ENCODE measurements around the gene SLC27A5. TPM values are rescaled to one million over a fixed set of nuclear protein-coding genes. Genes with fewer than 3 reads are reported as not detected.

SLC27A5 gene
- total RNA-seq, 1 donor from 2014 or later: 6.8 TPM

DNA sequence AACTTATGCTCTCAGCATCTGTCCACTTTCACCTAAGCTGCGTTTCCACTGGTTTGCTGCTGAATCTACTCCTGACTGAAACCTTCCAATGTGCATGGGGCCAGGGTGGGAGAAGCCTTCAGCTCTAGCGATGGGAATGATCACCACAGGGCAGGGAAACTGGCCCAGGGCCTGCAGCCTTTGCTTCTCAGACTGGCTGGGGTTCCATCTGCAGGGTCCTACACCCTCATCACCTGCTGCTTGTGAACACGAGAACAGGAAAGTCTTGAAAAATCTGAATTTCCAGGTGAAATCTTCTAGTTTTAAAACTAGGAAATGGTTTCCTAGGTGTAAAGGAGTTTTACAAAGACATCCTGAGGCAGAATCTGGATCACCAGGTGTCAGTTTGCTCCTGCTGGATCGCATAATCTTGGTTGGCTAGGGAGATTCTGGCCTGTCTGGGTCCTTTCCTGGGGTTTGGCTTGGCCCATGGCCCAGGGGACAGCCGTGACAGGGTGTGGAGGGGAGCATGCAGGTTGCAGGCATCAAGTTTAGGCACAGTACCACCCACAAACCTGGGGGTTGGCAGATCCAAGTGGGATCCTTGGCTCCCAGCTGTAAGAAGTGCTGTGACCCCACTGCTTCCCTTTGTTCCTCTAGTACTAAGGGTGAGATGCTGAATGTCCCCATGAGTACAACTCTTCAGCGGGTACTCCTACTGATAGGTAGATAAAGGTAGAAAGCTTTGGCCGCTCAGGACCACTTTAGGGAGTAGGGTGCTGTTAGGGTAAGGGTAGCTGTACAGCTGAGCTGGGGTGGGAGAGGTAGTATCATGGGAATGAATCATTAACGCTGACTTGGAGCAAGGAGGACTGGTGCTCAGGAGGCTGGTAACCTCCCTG lies 48.5 kb upstream of the SLC27A5 start:
- Histone ChIP-seq H3K4me3 (ENCODE audit: insufficient read depth, low read depth, low read length) (peak overlapping the region; percentile 85), H3K27me3 (ENCODE audit: insufficient read depth, low read length) (peaks cover 10% of the 10 kb centered on the region), H3K79me2 (ENCODE audit: insufficient read depth, low read length) (peaks cover 26% of the 10 kb centered on the region), H3K27ac (ENCODE audit: low read depth, low read length) (no peak overlapping the region), H3K36me3 (ENCODE audit: insufficient read depth, low read length) (peaks cover 5% of the 10 kb centered on the region), H2AFZ (ENCODE audit: low read depth, low read length) (peak overlapping the region; percentile 84), H4K20me1 (ENCODE audit: insufficient read depth, low read length) (peaks cover 22% of the 10 kb centered on the region), H3K4me2 (ENCODE audit: low read length) (peak overlapping the region; percentile 98), H3K9ac (ENCODE audit: low read length) (peak overlapping the region; percentile 97), H3K4me1 (ENCODE audit: insufficient read depth, low read length) (peaks cover 38% of the 10 kb centered on the region), H3K9me3 (ENCODE audit: insufficient read depth, low read depth, low read length) (no peaks in the 10 kb centered on the region)
- Mint-ChIP-seq H3K36me3 (ENCODE audit: low read depth, unreplicated experiment) (peaks cover 13% of the 10 kb centered on the region), H3K27me3 (ENCODE audit: low read depth, unreplicated experiment) (no peaks in the 10 kb centered on the region), H3K9me3 (ENCODE audit: unreplicated experiment) (peaks cover 2% of the 10 kb centered on the region), H3K4me1 (ENCODE audit: low read depth, unreplicated experiment) (peaks cover 18% of the 10 kb centered on the region), H3K27ac (ENCODE audit: unreplicated experiment) (peak overlapping the region; percentile 97), H3K4me3 (ENCODE audit: unreplicated experiment) (peak overlapping the region; percentile 93)
- TF ChIP-seq, protein P1, sequence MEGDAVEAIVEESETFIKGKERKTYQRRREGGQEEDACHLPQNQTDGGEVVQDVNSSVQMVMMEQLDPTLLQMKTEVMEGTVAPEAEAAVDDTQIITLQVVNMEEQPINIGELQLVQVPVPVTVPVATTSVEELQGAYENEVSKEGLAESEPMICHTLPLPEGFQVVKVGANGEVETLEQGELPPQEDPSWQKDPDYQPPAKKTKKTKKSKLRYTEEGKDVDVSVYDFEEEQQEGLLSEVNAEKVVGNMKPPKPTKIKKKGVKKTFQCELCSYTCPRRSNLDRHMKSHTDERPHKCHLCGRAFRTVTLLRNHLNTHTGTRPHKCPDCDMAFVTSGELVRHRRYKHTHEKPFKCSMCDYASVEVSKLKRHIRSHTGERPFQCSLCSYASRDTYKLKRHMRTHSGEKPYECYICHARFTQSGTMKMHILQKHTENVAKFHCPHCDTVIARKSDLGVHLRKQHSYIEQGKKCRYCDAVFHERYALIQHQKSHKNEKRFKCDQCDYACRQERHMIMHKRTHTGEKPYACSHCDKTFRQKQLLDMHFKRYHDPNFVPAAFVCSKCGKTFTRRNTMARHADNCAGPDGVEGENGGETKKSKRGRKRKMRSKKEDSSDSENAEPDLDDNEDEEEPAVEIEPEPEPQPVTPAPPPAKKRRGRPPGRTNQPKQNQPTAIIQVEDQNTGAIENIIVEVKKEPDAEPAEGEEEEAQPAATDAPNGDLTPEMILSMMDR (IDR thresholded peaks at IDR 0.05; ENCODE audit: insufficient read depth, low read depth, low read length): no peak
- no peak for TF ChIP-seq EZH2 (IDR thresholded peaks at IDR 0.05; ENCODE audit: insufficient read depth, low read length)
- DNase-seq (ENCODE audit: low read depth): no peak
- FAIRE-seq: no peak

DNA sequence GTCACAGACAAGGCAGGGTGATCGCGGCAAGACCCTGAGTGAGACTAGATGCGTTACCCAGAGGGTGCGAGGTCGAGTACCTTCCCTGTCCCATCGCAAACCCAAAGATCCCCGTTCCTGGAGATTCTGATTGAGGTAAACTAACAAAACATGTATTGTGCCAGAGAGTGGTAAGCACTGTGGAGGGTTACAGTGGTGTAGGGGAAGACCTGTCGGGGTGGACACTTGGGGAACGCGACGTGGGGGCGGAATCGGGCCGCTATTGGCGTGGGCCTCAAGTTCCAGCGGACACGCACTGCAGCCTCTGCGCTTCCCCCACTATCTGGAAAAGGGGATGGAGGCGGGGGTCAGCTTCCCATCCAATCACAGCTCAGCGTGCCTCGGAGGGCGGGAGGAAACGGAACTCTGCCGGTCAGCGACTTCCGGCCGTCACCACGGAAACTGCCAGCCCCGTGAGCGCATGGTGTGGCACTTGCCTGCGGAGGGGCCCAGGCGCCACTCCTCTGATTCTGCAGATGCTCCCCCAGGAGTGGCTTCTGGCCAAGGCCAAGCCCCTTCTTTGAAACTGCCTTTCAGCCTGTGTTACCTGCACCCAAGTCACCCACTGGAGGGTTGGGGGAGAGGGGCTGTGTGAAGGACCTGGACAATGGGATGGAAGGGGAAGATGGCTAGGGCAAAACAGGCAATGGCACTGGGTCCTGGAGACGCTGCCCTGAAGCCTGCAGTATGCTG lies 47.6 kb upstream of the SLC27A5 start:
- Histone ChIP-seq H4K20me1 (ENCODE audit: insufficient read depth, low read length) (peaks cover 22% of the 10 kb centered on the region), H3K9me3 (ENCODE audit: insufficient read depth, low read depth, low read length) (no peaks in the 10 kb centered on the region), H3K79me2 (ENCODE audit: insufficient read depth, low read length) (peaks cover 26% of the 10 kb centered on the region), H3K4me3 (ENCODE audit: insufficient read depth, low read depth, low read length) (peak overlapping the region; percentile 85), H3K4me2 (ENCODE audit: low read length) (peak overlapping the region; percentile 98), H3K9ac (ENCODE audit: low read length) (peak overlapping the region; percentile 97), H2AFZ (ENCODE audit: low read depth, low read length) (peak overlapping the region; percentile 84), H3K27me3 (ENCODE audit: insufficient read depth, low read length) (peaks cover 10% of the 10 kb centered on the region), H3K27ac (ENCODE audit: low read depth, low read length) (peak overlapping the region; percentile 97), H3K36me3 (ENCODE audit: insufficient read depth, low read length) (peaks cover 5% of the 10 kb centered on the region), H3K4me1 (ENCODE audit: insufficient read depth, low read length) (peaks cover 40% of the 10 kb centered on the region)
- DNase-seq (ENCODE audit: low read depth) (peak; percentile 86), FAIRE-seq (peak; percentile 87)
- Mint-ChIP-seq H3K4me3 (ENCODE audit: unreplicated experiment) (peak overlapping the region; percentile 93), H3K27ac (ENCODE audit: unreplicated experiment) (peak overlapping the region; percentile 97), H3K4me1 (ENCODE audit: low read depth, unreplicated experiment) (peaks cover 22% of the 10 kb centered on the region), H3K9me3 (ENCODE audit: unreplicated experiment) (peaks cover 2% of the 10 kb centered on the region), H3K36me3 (ENCODE audit: low read depth, unreplicated experiment) (peaks cover 11% of the 10 kb centered on the region), H3K27me3 (ENCODE audit: low read depth, unreplicated experiment) (no peaks in the 10 kb centered on the region)
- TF ChIP-seq, protein P1 (IDR thresholded peaks at IDR 0.05; ENCODE audit: insufficient read depth, low read depth, low read length): no peak
- no peak for TF ChIP-seq EZH2 (IDR thresholded peaks at IDR 0.05; ENCODE audit: insufficient read depth, low read length)

Measured in astrocyte (in vitro differentiated cells and primary cell).